HG02973 (cell line): ENCODE measurements around the gene PDSS1.
"Not testable (repeated sequence)": the region's sequence is repeated elsewhere in the genome, so short reads cannot be mapped to it uniquely, and the experiment has no call there.

Experiments
- ATAC-seq: cut with Tn5 transposase; IDR thresholded peaks from one replicate; pipeline ENCODE4 v1.9.1; 2021; ENCODE audit warnings: moderate library complexity; ENCODE audit not compliant: unreplicated experiment

The PDSS1 gene

GRCh38 chr10:26697163-26697921 lies at the start of gene PDSS1:
PDSS1 (plus strand) TSS chr10:26697701; CDS start chr10:26697712, 11 bp downstream.
- ATAC-seq, result peak; percentile 73

- not testable (repeated sequence) for ATAC-seq
These were observed 49.3 kb upstream of the PDSS1 start for GRCh38 chr10:26648245-26648636.

- no peak for ATAC-seq
These were observed 47.1 kb upstream of the PDSS1 start for GRCh38 chr10:26650406-26650805.

- ATAC-seq, result not testable (repeated sequence)
These were observed 46.0 kb upstream of the PDSS1 start for GRCh38 chr10:26651476-26651875.

- no peak for ATAC-seq
These were observed 44.5 kb upstream of the PDSS1 start for GRCh38 chr10:26653004-26653403.

GRCh38 chr10:26655746-26656145 lies 41.8 kb upstream of the PDSS1 start:
- ATAC-seq, result no peak

GRCh38 chr10:26662864-26663263 lies 34.6 kb upstream of the PDSS1 start:
- ATAC-seq, result no peak

GRCh38 chr10:26665080-26666048 lies 32.1 kb upstream of the PDSS1 start:
- no peak for ATAC-seq

- no peak for ATAC-seq
These were observed 21.6 kb upstream of the PDSS1 start for GRCh38 chr10:26675873-26676257.

- no peak for ATAC-seq
These were observed 17.9 kb upstream of the PDSS1 start for GRCh38 chr10:26679588-26679987.

- ATAC-seq, result no peak
These were observed 16.4 kb upstream of the PDSS1 start for GRCh38 chr10:26681076-26681475.

- ATAC-seq, result not testable (repeated sequence)
These were observed 15.5 kb upstream of the PDSS1 start for GRCh38 chr10:26681971-26682370.

GRCh38 chr10:26682931-26683330 lies 14.6 kb upstream of the PDSS1 start:
- no peak for ATAC-seq

- ATAC-seq, result peak; percentile 95
These were observed 12.7 kb upstream of the PDSS1 start for GRCh38 chr10:26684667-26685264.

GRCh38 chr10:26685441-26685840 lies 12.1 kb upstream of the PDSS1 start:
- ATAC-seq, result no peak

GRCh38 chr10:26689399-26689798 lies 8.1 kb upstream of the PDSS1 start:
- no peak for ATAC-seq

- ATAC-seq, result no peak
These were observed 6.6 kb upstream of the PDSS1 start for GRCh38 chr10:26690731-26691475.

GRCh38 chr10:26694536-26694935 lies 3.0 kb upstream of the PDSS1 start:
- ATAC-seq, result not testable (repeated sequence)

- no peak for ATAC-seq
These were observed 727 bp upstream of the PDSS1 start for GRCh38 chr10:26696786-26697162.

- ATAC-seq, result no peak
These were observed 564 bp downstream of the PDSS1 start for GRCh38 chr10:26697922-26698608.
